ENCODE data around the gene GALK2. TPM values are rescaled to one million over a fixed set of nuclear protein-coding genes. Genes with fewer than 3 reads are reported as not detected.

The GALK2 gene
- total and polyA plus RNA-seq, 2 experiments from 2014 or later, result 11.5 to 23.0 TPM

DNA sequence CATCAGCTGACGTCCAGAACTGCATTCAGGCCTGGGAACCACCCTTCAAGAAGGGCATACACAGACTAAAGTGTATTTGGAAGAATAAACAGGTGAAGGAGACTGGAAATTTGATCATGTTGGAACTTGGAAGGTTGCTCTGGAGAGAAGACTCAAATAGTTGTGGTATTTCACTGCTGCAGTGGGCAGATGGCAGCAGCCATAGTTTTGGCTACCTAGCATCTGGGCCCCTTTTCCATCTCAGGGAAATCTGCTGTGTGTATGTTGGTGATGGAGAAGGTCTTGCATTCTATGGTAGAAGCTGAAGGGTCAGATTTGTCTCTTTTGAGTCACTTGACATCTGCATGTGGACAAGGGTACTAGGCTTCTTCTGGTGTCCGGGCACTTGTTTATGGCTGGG, 138.6 kb downstream of the GALK2 start (continued):
- TF ChIP-seq ZNF462 (CRISPR knock-in tag; IDR thresholded peaks at IDR 0.05) (no peak), EZH2 (IDR thresholded peaks at IDR 0.05; ENCODE audit: low read depth, unreplicated experiment) (no peak), CTCF (conservative IDR thresholded peaks at IDR 0.05; ENCODE audit: low read depth in 2 of 2) (no peak), ZNF331 (CRISPR knock-in tag; IDR thresholded peaks at IDR 0.05; ENCODE audit: low read depth) (no peak)

DNA sequence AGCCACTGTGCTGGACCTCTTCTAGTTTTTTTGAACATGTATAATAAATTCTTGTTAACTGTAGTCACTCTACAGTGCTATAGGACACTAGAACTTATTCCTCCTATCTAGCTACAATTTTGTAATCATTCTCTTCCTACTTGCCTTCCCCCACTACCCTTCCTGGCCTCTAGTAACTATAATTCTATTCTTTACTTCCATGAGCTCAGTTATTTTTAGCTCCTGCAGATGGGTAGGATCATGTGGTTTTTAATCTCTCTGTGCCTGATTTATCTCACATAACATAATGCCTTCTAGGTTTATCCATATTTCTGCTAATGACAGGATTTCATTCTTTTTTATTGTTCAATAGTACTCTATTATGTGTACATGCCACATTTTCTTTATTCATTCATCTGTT, 139.8 kb downstream of the GALK2 start:
- Mint-ChIP-seq H3K36me3 (ENCODE audit: low read depth) (no peaks in the 10 kb centered on the region; the same call in 2 of the 3 replicates), H3K4me3 (no peak overlapping the region), H3K4me1 (peaks cover 6% of the 10 kb centered on the region), H3K27ac (no peak overlapping the region), H3K9me3 (no peaks in the 10 kb centered on the region), H3K27me3 (ENCODE audit: insufficient read depth, low read depth, poor library complexity) (no peaks in the 10 kb centered on the region)
- no peak overlapping the region for H2AFZ ChIP-seq
- no peak overlapping the region for H3K4me2 ChIP-seq
- no peak overlapping the region for H3K27ac ChIP-seq (ENCODE audit: low read depth)
- H3K79me2 ChIP-seq (replicated peaks; ENCODE audit: insufficient read depth), result no peaks in the 10 kb centered on the region
- H3K9me2 ChIP-seq (ENCODE audit: insufficient read depth), result peaks cover 6% of the 10 kb centered on the region; the same call in 1 of the 2 replicates
- DNase-seq (ENCODE audit: low spot score) (no peak), ATAC-seq (no peak)
- H3F3A ChIP-seq (replicated peaks; ENCODE audit: low read depth), result no peaks in the 10 kb centered on the region
- no peaks in the 10 kb centered on the region for H4K20me1 ChIP-seq (replicated peaks; ENCODE audit: insufficient read depth)
- no peaks in the 10 kb centered on the region for H3K36me3 ChIP-seq (ENCODE audit: insufficient read depth)
- no peaks in the 10 kb centered on the region; the same call in 1 of the 2 replicates for H3K4me1 ChIP-seq (ENCODE audit: insufficient read depth)
- no peaks in the 10 kb centered on the region for H3K27me3 ChIP-seq (ENCODE audit: insufficient read depth)
- no peak overlapping the region for H3K4me3 ChIP-seq
- TF ChIP-seq JUNB (IDR thresholded peaks at IDR 0.05; ENCODE audit: unreplicated experiment), result no peak
- TF ChIP-seq EZH2phosphoT487 (IDR thresholded peaks at IDR 0.05; ENCODE audit: unreplicated experiment), result no peak
- no peak for TF ChIP-seq ZNF331 (CRISPR knock-in tag; IDR thresholded peaks at IDR 0.05; ENCODE audit: low read depth)
- no peak for TF ChIP-seq CTCF (conservative IDR thresholded peaks at IDR 0.05; ENCODE audit: low read depth in 2 of 2)
- no peak for TF ChIP-seq ZNF114 (CRISPR knock-in tag; IDR thresholded peaks at IDR 0.05)
- TF ChIP-seq CREB1 (CRISPR knock-in tag; IDR thresholded peaks at IDR 0.05; ENCODE audit: low read depth), result no peak
- no peak for TF ChIP-seq REST (IDR thresholded peaks at IDR 0.05; ENCODE audit: unreplicated experiment)
- no peak for TF ChIP-seq ETS1 (IDR thresholded peaks at IDR 0.05)
